Measurements from ENCODE around the gene PSMA7. TPM values are rescaled to one million over a fixed set of nuclear protein-coding genes. Genes with fewer than 3 reads are reported as not detected.
A peak's percentile ranks its signal among the peaks of the same experiment; 100 is the strongest.

The PSMA7 gene
- total RNA-seq, 2 donors from 2014 or later = 161 to 334 TPM

GRCh38 chr20:62141043-62141396 lies 2.2 kb downstream of the PSMA7 start:
- Mint-ChIP-seq H3K4me1 (peaks cover 30% of the 10 kb centered on the region), H3K36me3 (ENCODE audit: low read depth) (peaks cover 64% of the 10 kb centered on the region)

GRCh38 chr20:62139636-62140035 lies 3.6 kb downstream of the PSMA7 start:
- Mint-ChIP-seq H3K36me3 (ENCODE audit: low read depth) (peaks cover 78% of the 10 kb centered on the region), H3K27ac (no peak overlapping the region)

More at GRCh38 chr20:62141043-62141396, 2.2 kb downstream of the PSMA7 start:
- H3K4me3 Mint-ChIP-seq = peak overlapping the region; percentile 92
- no peak for ATAC-seq (replicated peaks)
- H3K27ac Mint-ChIP-seq = peak overlapping the region; percentile 92
- no peaks in the 10 kb centered on the region for H3K9me3 Mint-ChIP-seq
- H3K27me3 Mint-ChIP-seq = no peaks in the 10 kb centered on the region

GRCh38 chr20:62138912-62139311 lies 4.3 kb downstream of the PSMA7 start:
- ATAC-seq (replicated peaks) = no peak
- no peak overlapping the region for H3K4me3 Mint-ChIP-seq
- peaks cover 24% of the 10 kb centered on the region for H3K4me1 Mint-ChIP-seq
- H3K27me3 Mint-ChIP-seq = no peaks in the 10 kb centered on the region
- no peak overlapping the region for H3K27ac Mint-ChIP-seq
- peaks cover 85% of the 10 kb centered on the region for H3K36me3 Mint-ChIP-seq (ENCODE audit: low read depth)
- H3K9me3 Mint-ChIP-seq = no peaks in the 10 kb centered on the region

More at GRCh38 chr20:62139636-62140035, 3.6 kb downstream of the PSMA7 start:
- ATAC-seq (replicated peaks) = no peak
- Mint-ChIP-seq H3K27me3 (no peaks in the 10 kb centered on the region), H3K9me3 (no peaks in the 10 kb centered on the region), H3K4me1 (peaks cover 26% of the 10 kb centered on the region), H3K4me3 (no peak overlapping the region)

- peak overlapping the region; percentile 7 for H3K27ac Mint-ChIP-seq
Observed at GRCh38 chr20:62138204-62138543, 5.0 kb downstream of the PSMA7 start.

GRCh38 chr20:62137478-62138203 lies 5.6 kb downstream of the PSMA7 start:
- H3K36me3 Mint-ChIP-seq (ENCODE audit: low read depth) = peaks cover 98% of the 10 kb centered on the region
- no peak for ATAC-seq (replicated peaks)
- H3K9me3 Mint-ChIP-seq = no peaks in the 10 kb centered on the region
- H3K27me3 Mint-ChIP-seq = no peaks in the 10 kb centered on the region
- peaks cover 24% of the 10 kb centered on the region for H3K4me1 Mint-ChIP-seq
- peak overlapping the region; percentile 7 for H3K27ac Mint-ChIP-seq
- no peak overlapping the region for H3K4me3 Mint-ChIP-seq

More at GRCh38 chr20:62138204-62138543, 5.0 kb downstream of the PSMA7 start:
- Mint-ChIP-seq H3K36me3 (ENCODE audit: low read depth) (peaks cover 93% of the 10 kb centered on the region), H3K9me3 (no peaks in the 10 kb centered on the region), H3K4me3 (no peak overlapping the region), H3K4me1 (peaks cover 24% of the 10 kb centered on the region), H3K27me3 (no peaks in the 10 kb centered on the region)
- no peak for ATAC-seq (replicated peaks)

- H3K36me3 Mint-ChIP-seq (ENCODE audit: low read depth) = peaks cover 100% of the 10 kb centered on the region
Observed at GRCh38 chr20:62137092-62137384, 6.2 kb downstream of the PSMA7 start.

GRCh38 chr20:62136283-62137091 lies 6.7 kb downstream of the PSMA7 start:
- peak overlapping the region; percentile 39 for H3K27ac Mint-ChIP-seq
- H3K9me3 Mint-ChIP-seq = no peaks in the 10 kb centered on the region
- H3K36me3 Mint-ChIP-seq (ENCODE audit: low read depth) = peaks cover 100% of the 10 kb centered on the region
- no peak overlapping the region for H3K4me3 Mint-ChIP-seq
- H3K27me3 Mint-ChIP-seq = no peaks in the 10 kb centered on the region
- H3K4me1 Mint-ChIP-seq = peaks cover 24% of the 10 kb centered on the region
- ATAC-seq (replicated peaks) = peak; percentile 64

More at GRCh38 chr20:62137092-62137384, 6.2 kb downstream of the PSMA7 start:
- Mint-ChIP-seq H3K27ac (peak overlapping the region; percentile 39), H3K4me3 (no peak overlapping the region), H3K9me3 (no peaks in the 10 kb centered on the region), H3K27me3 (no peaks in the 10 kb centered on the region), H3K4me1 (peaks cover 27% of the 10 kb centered on the region)
- no peak for ATAC-seq (replicated peaks)

- Mint-ChIP-seq H3K36me3 (ENCODE audit: low read depth) (peaks cover 100% of the 10 kb centered on the region), H3K4me1 (peaks cover 18% of the 10 kb centered on the region), H3K4me3 (no peak overlapping the region), H3K27me3 (no peaks in the 10 kb centered on the region), H3K9me3 (no peaks in the 10 kb centered on the region), H3K27ac (no peak overlapping the region)
- no peak for ATAC-seq (replicated peaks)
Observed at GRCh38 chr20:62135573-62136266, 7.5 kb downstream of the PSMA7 start.

GRCh38 chr20:62134735-62135231 lies 8.4 kb downstream of the PSMA7 start:
- Mint-ChIP-seq H3K36me3 (ENCODE audit: low read depth) (peaks cover 100% of the 10 kb centered on the region), H3K9me3 (no peaks in the 10 kb centered on the region), H3K4me1 (peaks cover 15% of the 10 kb centered on the region), H3K27me3 (no peaks in the 10 kb centered on the region), H3K27ac (no peak overlapping the region), H3K4me3 (no peak overlapping the region)
- ATAC-seq (replicated peaks) = no peak

- Mint-ChIP-seq H3K9me3 (no peaks in the 10 kb centered on the region), H3K27me3 (no peaks in the 10 kb centered on the region), H3K36me3 (ENCODE audit: low read depth) (peaks cover 100% of the 10 kb centered on the region), H3K27ac (no peak overlapping the region), H3K4me1 (peaks cover 15% of the 10 kb centered on the region), H3K4me3 (no peak overlapping the region)
- ATAC-seq (replicated peaks) = no peak
Observed at GRCh38 chr20:62133864-62134263, 9.3 kb downstream of the PSMA7 start.

- no peak overlapping the region for H3K4me3 Mint-ChIP-seq
- H3K27ac Mint-ChIP-seq = no peak overlapping the region
- peaks cover 100% of the 10 kb centered on the region for H3K36me3 Mint-ChIP-seq (ENCODE audit: low read depth)
- peaks cover 14% of the 10 kb centered on the region for H3K4me1 Mint-ChIP-seq
- ATAC-seq (replicated peaks) = no peak
- no peaks in the 10 kb centered on the region for H3K27me3 Mint-ChIP-seq
- no peaks in the 10 kb centered on the region for H3K9me3 Mint-ChIP-seq
Observed at GRCh38 chr20:62133051-62133845, 9.9 kb downstream of the PSMA7 start.

GRCh38 chr20:62132421-62132820 lies 10.8 kb downstream of the PSMA7 start:
- no peak for ATAC-seq (replicated peaks)
- H3K4me3 Mint-ChIP-seq = peak overlapping the region; percentile 13
- H3K9me3 Mint-ChIP-seq = no peaks in the 10 kb centered on the region

GRCh38 chr20:62131560-62132320 lies 11.5 kb downstream of the PSMA7 start:
- peak overlapping the region; percentile 13 for H3K4me3 Mint-ChIP-seq
- peaks cover 100% of the 10 kb centered on the region for H3K36me3 Mint-ChIP-seq (ENCODE audit: low read depth)
- H3K4me1 Mint-ChIP-seq = peaks cover 6% of the 10 kb centered on the region
- H3K27me3 Mint-ChIP-seq = no peaks in the 10 kb centered on the region
- no peaks in the 10 kb centered on the region for H3K9me3 Mint-ChIP-seq
- no peak for ATAC-seq (replicated peaks)
- peak overlapping the region; percentile 29 for H3K27ac Mint-ChIP-seq

More at GRCh38 chr20:62132421-62132820, 10.8 kb downstream of the PSMA7 start:
- Mint-ChIP-seq H3K27me3 (no peaks in the 10 kb centered on the region), H3K4me1 (peaks cover 6% of the 10 kb centered on the region), H3K27ac (peak overlapping the region; percentile 29), H3K36me3 (ENCODE audit: low read depth) (peaks cover 100% of the 10 kb centered on the region)

Data from activated T-helper 17 cell treated with anti-CD3 and anti-CD28 coated beads, Interleukin-2, amount 50 U/mL, for 72 hours (primary cell).